ENCODE data around the gene PLEKHA7.

- TF ChIP-seq POLR2A (IDR thresholded peaks at IDR 0.05; ENCODE audit: low read depth, low read length) (no peak), POLR2AphosphoS5 (IDR thresholded peaks at IDR 0.05; ENCODE audit: low read depth, low read length) (no peak), TAF1 (IDR thresholded peaks at IDR 0.05; ENCODE audit: borderline replicate concordance, low read depth, low read length) (no peak)
Measured at GRCh38 chr11:16880184-16880801, 133.9 kb downstream of the PLEKHA7 start.

Measured in GM12892 (cell line).